HG02970 (cell line): ENCODE measurements around the gene CNGB1.
"Not testable (repeated sequence)": the region's sequence is repeated elsewhere in the genome, so short reads cannot be mapped to it uniquely, and the experiment has no call there.

Experiments used
- ATAC-seq: cut with Tn5 transposase; IDR thresholded peaks from one replicate; pipeline ENCODE4 v1.9.1; 2021; ENCODE audit warnings: mild to moderate bottlenecking, moderate library complexity, moderate number of reproducible peaks; ENCODE audit not compliant: unreplicated experiment, low FRiP score

Gene CNGB1

GRCh38 chr16:57956270-57956808, 14.6 kb downstream of the CNGB1 start:
- no peak for ATAC-seq

DNA sequence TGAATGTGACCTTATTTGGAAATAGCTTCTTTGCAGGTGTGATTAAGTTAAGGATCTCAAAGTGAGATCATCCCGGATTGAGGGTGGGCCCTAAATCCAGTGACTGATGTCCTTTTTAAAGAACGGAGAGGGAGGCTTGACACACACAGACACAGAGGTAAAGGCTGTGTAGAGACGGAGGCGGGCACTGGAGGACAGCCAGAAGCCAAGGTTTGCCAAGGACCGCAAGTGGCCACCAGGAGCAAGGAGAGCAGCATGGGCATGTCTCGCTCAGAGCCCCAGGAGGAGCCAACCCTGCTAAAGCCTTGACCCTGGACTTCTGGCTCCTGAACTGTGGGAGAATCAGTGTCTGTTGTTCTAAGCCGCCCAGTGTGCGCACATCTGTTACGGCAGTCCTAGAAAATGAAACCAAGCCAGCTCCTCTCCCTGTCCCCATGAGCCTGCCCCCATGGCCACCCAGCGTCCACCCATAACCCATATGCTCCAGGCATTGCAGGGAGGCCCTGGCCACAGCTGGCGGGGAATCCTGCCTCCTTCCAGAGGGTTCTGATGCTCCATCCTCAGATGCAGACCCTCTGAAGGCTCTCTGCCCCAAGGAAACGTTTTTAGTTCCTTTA, 15.2 kb downstream of the CNGB1 start:
- no peak for ATAC-seq

- ATAC-seq = no peak
Measured at GRCh38 chr16:57953857-57954256, 17.1 kb downstream of the CNGB1 start.

DNA sequence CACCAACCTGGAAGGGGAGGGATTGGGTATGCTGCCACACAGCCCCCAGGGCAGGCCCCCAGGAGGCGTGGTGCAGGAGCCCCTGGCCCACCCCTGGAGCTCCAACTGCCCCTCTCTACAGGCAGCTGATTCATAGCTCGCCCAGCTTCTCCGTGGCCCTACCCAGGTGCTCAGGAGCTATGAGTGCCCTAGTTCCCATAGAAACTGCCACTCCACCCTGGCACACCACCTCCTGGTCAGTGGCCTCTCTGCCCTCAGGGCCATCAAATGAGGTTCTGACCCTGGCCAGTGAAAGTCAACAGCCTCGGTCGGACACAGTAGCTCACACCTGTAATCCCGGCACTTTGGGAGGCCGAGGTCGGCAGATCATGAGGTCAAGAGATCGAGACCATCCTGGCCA, 18.0 kb downstream of the CNGB1 start:
- ATAC-seq = no peak

- ATAC-seq = no peak
Measured at GRCh38 chr16:57951204-57951960, 19.5 kb downstream of the CNGB1 start.

DNA sequence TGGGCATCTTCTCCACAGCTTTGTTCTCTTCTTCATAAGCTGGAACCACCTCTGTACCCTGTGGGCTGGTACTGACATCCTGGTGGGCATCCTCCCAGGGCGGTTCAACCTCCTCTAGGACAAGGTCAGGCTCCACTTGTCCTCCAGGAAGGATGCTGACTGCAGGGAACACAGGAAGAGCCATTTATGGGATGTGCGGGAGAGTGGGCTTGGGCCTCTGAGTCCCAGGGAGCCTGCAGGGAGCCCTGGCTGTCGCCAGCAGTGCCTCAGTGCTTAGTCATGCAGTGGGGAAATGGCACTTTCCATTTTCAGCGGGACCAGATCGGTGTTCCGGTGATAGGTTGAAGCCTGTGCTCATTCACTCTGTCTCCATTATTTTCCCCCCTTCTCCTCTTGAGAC, 20.5 kb downstream of the CNGB1 start:
- no peak for ATAC-seq

DNA sequence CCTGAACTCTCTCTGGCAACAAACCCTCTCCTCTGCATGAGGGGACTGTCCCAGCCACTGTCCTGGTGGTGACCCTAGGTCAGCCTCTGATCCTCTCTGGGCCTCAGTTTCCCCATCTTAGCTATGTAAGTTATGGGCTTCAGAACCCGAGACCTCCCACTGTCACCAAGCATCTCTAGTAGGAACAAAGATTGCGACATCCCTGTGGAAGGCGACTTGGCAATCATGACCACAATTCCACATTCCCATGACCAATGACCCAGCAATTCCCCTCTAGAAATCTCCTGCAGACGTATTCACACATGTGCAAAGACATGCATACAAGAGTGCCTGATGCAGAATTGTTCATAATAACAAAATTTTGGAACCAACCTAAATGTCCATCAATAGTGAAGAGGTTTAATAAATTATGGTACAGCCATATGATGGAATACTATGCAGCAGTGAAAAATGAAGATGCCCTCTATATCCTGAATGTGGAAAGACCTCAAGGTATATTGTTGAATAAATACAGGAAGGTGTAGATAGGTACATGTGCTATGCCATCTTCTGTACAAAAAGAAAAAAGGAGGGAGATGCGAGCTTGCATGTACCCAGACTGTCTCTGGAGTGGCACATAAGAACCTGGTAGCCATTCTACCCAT, 21.2 kb downstream of the CNGB1 start:
- ATAC-seq = no peak

- no peak for ATAC-seq
Measured at GRCh38 chr16:57949013-57949412, 21.9 kb downstream of the CNGB1 start.

- ATAC-seq = no peak
Measured at GRCh38 chr16:57948027-57948426, 22.9 kb downstream of the CNGB1 start.

DNA sequence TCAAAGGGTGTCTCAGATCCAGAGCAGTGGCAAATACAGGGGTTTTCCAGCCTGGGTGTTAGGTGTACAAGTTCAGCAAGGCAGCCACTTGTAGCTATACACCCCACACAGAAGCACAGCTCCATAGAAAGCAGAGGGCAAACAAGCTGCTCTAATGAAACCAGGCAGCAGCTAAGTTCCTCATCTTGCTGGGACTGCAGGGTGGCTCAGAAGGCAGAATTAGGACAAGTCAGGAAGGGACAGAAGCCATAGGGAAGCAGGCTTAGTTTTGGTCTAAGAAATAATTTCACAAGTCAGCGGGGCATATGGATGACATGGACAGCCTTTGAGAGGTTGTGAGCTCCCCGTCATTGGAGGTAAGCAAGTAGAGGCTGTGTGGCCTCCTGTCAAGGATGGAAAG, 23.7 kb downstream of the CNGB1 start:
- no peak for ATAC-seq

GRCh38 chr16:57946181-57946801, 24.6 kb downstream of the CNGB1 start:
- no peak for ATAC-seq

DNA sequence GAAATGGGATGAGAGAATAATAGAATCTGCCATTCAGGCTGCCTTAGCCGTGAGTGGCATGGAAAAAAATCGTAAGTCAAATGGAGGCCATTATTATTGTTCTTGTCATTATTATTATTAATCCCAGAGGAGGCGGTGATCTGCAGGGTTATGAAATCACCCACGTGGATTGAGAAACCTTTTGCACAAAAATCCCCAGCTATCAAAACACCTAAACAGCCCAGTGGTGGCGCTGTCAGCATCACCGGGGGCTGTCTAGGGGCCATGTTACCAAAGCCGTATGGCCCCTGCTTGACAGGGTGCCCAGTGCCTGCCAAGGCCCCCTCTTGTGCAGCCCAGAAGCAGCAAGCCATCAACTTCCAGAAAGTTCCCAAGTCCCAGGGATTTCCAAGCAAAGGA, 25.2 kb downstream of the CNGB1 start:
- no peak for ATAC-seq

GRCh38 chr16:57944970-57945739, 25.8 kb downstream of the CNGB1 start:
- ATAC-seq = no peak

GRCh38 chr16:57943381-57943780, 27.5 kb downstream of the CNGB1 start:
- not testable (repeated sequence) for ATAC-seq

GRCh38 chr16:57941901-57942300, 29.0 kb downstream of the CNGB1 start:
- not testable (repeated sequence) for ATAC-seq

DNA sequence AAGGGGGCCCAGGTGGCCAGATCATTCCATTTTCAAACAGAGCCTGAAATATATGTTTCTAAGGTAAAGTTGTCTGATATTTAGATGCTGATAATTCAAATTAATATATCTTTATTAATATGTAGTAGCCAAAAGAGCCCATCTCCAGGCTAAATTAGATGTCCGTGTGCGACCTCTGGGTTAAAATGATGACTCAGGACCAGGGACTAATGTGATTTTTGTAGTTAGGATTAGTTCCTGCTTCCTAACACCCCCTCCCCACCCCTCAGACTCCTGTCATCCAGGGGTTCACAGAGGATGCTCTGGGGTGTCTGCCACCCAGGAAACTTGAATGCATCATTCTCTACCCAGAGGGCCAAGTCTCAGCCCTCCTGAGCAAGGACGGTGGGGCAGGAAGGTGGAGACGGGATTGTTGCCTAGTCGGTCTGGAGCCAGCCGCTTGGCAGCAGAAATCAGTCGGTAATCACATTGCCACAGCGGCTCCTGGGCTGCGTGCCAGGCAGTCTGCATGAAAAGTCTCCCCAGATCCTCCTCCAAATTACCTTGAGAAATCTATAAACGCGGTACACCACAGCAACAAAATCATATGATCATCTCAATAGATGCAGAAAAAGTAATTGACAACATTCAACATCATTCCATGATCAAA, 29.8 kb downstream of the CNGB1 start:
- no peak for ATAC-seq

GRCh38 chr16:57940382-57940966, 30.5 kb downstream of the CNGB1 start:
- ATAC-seq = no peak

- ATAC-seq = no peak
Measured at GRCh38 chr16:57939872-57940224, 31.1 kb downstream of the CNGB1 start.
